ENCODE measurements around the gene SORCS2.

SORCS2 gene

GRCh38 chr4:7627251-7628250, 435.2 kb downstream of the SORCS2 start:
- no peak overlapping the region for H3K4me3 ChIP-seq (replicated peaks in 1 of 2; ENCODE audit: low read depth in 2 of 2, low read length in 2 of 2)
- DNase-seq (ENCODE audit: low read depth in 2 of 2) = no peak
- no peak for TF ChIP-seq CTCF (IDR thresholded peaks at IDR 0.05; ENCODE audit: low read depth, low read length)

- DNase-seq (ENCODE audit: low read depth in 2 of 2) = no peak
- no peak for TF ChIP-seq CTCF (IDR thresholded peaks at IDR 0.05; ENCODE audit: low read depth, low read length)
- no peak overlapping the region for H3K4me3 ChIP-seq (replicated peaks in 1 of 2; ENCODE audit: low read depth in 2 of 2, low read length in 2 of 2)
These were observed 436.1 kb downstream of the SORCS2 start for GRCh38 chr4:7628432-7628831.

- no peak for TF ChIP-seq CTCF (IDR thresholded peaks at IDR 0.05; ENCODE audit: low read depth, low read length)
- no peak overlapping the region for H3K4me3 ChIP-seq (replicated peaks in 1 of 2; ENCODE audit: low read depth in 2 of 2, low read length in 2 of 2)
- DNase-seq (ENCODE audit: low read depth in 2 of 2) = no peak
These were observed 437.3 kb downstream of the SORCS2 start for GRCh38 chr4:7629501-7630254.

- peak; percentile 62 to 77 for DNase-seq (ENCODE audit: low read depth in 2 of 2)
- no peak for TF ChIP-seq CTCF (IDR thresholded peaks at IDR 0.05; ENCODE audit: low read depth, low read length)
These were observed 438.4 kb downstream of the SORCS2 start for GRCh38 chr4:7630568-7631287.

GRCh38 chr4:7631288-7632014, 439.1 kb downstream of the SORCS2 start:
- no peak overlapping the region for H3K4me3 ChIP-seq (replicated peaks in 1 of 2; ENCODE audit: low read depth in 2 of 2, low read length in 2 of 2)
- no peak for DNase-seq (ENCODE audit: low read depth in 2 of 2)
- no peak for TF ChIP-seq CTCF (IDR thresholded peaks at IDR 0.05; ENCODE audit: low read depth, low read length)

More at GRCh38 chr4:7630568-7631287, 438.4 kb downstream of the SORCS2 start:
- H3K4me3 ChIP-seq (replicated peaks in 1 of 2; ENCODE audit: low read depth in 2 of 2, low read length in 2 of 2) = no peak overlapping the region

GRCh38 chr4:7632341-7632740, 440.0 kb downstream of the SORCS2 start:
- DNase-seq (ENCODE audit: low read depth in 2 of 2) = no peak
- no peak overlapping the region for H3K4me3 ChIP-seq (replicated peaks in 1 of 2; ENCODE audit: low read depth in 2 of 2, low read length in 2 of 2)
- no peak for TF ChIP-seq CTCF (IDR thresholded peaks at IDR 0.05; ENCODE audit: low read depth, low read length)
